Gastroesophageal sphincter (tissue), 3 donors: ENCODE data around the gene TMEM239.

Experiments used
- EP300 ChIP-seq: sonication (generic); formaldehyde crosslinking; IDR thresholded peaks from one replicate; pipeline ENCODE4 v1.6.1; 2017; ENCODE audit warnings: antibody characterized with exemption, mild to moderate bottlenecking
- POLR2A ChIP-seq, 2 donors: fragments of 450-650 bp; IDR thresholded peaks; one replicate each; pipeline ENCODE4 v1.6.1; 2017; ENCODE audit warnings: antibody characterized with exemption in 2 of 2, mild to moderate bottlenecking in 2 of 2, moderate library complexity in 1 of 2
- TF ChIP-seq, protein P1 (sequence below), 4 experiments: fragments of 200-600 bp in 2 of 4; fragments of 450-650 bp in 2 of 4; sonication (generic) in 1 of 4; IDR thresholded peaks; one replicate each; pipeline ENCODE4 v1.5.1; 2017 to 2019; ENCODE audit warnings: antibody characterized with exemption in 4 of 4, mild to moderate bottlenecking in 2 of 4, moderate library complexity in 2 of 4

DNA sequence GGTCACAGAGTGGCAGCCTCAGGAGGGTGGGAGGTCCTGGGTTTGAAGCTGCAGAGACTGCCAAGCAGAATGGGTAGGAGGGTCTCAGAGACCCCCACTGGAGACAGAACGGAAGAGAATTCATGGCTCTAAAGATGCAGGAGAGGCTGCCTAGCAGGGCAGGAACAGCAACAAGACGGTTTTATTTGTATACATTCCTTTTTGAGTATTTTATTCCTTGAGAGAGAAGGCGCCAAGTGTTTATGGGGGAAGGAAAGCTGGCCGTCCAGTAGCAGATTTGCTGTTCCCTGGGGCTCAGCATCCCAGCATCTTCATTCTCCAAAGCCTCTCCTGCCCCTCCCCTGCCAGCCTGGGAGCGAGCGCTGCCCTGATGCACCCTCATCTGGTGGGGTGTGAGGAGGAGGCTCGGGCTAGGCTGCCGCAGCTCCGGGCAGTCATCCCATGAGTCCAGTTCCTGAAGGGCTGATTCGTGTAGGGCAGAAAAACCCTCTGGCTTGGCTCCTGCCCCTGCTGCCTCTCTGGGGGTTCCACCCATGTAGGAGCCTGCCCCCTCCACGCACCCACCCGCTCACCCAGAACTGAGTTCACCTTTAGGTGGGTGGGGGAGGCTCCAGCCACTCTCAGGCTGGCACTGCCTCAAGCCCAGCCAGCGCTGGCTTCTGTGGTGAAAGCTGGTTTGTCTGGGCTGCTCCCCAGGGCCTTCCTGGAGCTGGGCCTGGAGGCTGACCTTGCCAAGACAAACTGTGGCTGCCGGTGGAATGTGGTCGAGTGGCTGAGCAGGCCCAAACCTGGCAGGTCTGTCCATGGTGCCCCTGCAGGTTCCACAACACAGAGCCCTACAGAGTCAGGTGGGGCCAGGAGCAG lies 48.2 kb upstream of the TMEM239 start:
- TF ChIP-seq, protein P1, sequence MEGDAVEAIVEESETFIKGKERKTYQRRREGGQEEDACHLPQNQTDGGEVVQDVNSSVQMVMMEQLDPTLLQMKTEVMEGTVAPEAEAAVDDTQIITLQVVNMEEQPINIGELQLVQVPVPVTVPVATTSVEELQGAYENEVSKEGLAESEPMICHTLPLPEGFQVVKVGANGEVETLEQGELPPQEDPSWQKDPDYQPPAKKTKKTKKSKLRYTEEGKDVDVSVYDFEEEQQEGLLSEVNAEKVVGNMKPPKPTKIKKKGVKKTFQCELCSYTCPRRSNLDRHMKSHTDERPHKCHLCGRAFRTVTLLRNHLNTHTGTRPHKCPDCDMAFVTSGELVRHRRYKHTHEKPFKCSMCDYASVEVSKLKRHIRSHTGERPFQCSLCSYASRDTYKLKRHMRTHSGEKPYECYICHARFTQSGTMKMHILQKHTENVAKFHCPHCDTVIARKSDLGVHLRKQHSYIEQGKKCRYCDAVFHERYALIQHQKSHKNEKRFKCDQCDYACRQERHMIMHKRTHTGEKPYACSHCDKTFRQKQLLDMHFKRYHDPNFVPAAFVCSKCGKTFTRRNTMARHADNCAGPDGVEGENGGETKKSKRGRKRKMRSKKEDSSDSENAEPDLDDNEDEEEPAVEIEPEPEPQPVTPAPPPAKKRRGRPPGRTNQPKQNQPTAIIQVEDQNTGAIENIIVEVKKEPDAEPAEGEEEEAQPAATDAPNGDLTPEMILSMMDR (IDR thresholded peaks at IDR 0.05), result no peak
- TF ChIP-seq POLR2A (IDR thresholded peaks at IDR 0.05), result no peak
- TF ChIP-seq EP300, result no peak
